RWPE2 (cell line): ENCODE results near the gene RGL1.

Experiments used
- ATAC-seq: fragments of 200-7000 bp; cut with Tn5 transposase; 3 replicates; pipeline ENCODE4 v1.9.1; 2021; ENCODE audit warnings: low read depth
- DNase-seq: peaks from one replicate; pipeline ENCODE4 v3.0.0-alpha.2; 2020; ENCODE audit warnings: low spot score
- H3K27ac ChIP-seq: fragments of 450-650 bp; 2 replicates; pipeline ENCODE4 v1.5.1; 2017; ENCODE audit warnings: mild to moderate bottlenecking; ENCODE audit not compliant: poor library complexity, severe bottlenecking
- H3K27me3 ChIP-seq: fragments of 250-450 bp; sonication (Bioruptor Pico); 2 replicates; pipeline ENCODE4 v1.5.1; 2021; ENCODE audit warnings: mild to moderate bottlenecking, moderate library complexity; ENCODE audit not compliant: insufficient read depth, poor library complexity, severe bottlenecking
- H3K36me3 ChIP-seq: fragments of 250-450 bp; sonication (Bioruptor Pico); 2 replicates; pipeline ENCODE4 v1.5.1; 2020; ENCODE audit warnings: low read depth, mild to moderate bottlenecking, moderate library complexity
- H3K4me1 ChIP-seq: fragments of 250-450 bp; sonication (Bioruptor Pico); 2 replicates; pipeline ENCODE4 v1.5.1; 2021; ENCODE audit warnings: mild to moderate bottlenecking, moderate library complexity; ENCODE audit not compliant: insufficient read depth, poor library complexity, severe bottlenecking
- H3K4me3 ChIP-seq: fragments of 250-450 bp; sonication (Bioruptor Pico); 2 replicates; pipeline ENCODE4 v1.5.1; 2021; ENCODE audit warnings: mild to moderate bottlenecking, moderate library complexity; ENCODE audit not compliant: severe bottlenecking
- H3K9me3 ChIP-seq: fragments of 250-450 bp; sonication (Bioruptor Pico); 2 replicates; pipeline ENCODE4 v1.5.1; 2021; ENCODE audit warnings: mild to moderate bottlenecking, moderate library complexity; ENCODE audit not compliant: severe bottlenecking
- TF ChIP-seq, protein P1 (sequence below): fragments of 450-650 bp; IDR thresholded peaks from one replicate; pipeline ENCODE4 v1.5.1; 2017; ENCODE audit warnings: mild to moderate bottlenecking, moderate library complexity; ENCODE audit not compliant: poor library complexity, severe bottlenecking

The RGL1 gene

DNA sequence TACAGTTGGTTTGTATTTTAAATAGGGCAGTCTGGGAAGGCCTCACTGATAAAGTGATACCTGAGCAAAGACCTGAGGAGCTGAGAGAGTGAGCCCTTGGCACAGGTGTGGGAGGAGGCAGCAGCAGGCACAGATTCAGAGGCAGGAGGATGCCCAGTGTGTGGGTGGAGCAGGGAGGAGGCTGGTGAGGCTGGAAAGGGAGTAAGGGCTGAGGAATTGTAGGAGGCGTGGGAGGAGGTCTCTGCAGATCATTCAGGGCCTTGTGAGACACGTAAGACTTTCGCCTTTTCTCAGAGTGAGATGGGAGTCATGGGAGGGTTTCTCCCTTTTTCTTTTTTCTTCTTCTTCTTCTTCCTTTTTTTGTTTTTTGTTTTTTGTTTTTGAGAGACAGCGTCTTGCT lies 58.0 kb downstream of the RGL1 start:
- H3K9me3 ChIP-seq: no peaks in the 10 kb centered on the region

DNA sequence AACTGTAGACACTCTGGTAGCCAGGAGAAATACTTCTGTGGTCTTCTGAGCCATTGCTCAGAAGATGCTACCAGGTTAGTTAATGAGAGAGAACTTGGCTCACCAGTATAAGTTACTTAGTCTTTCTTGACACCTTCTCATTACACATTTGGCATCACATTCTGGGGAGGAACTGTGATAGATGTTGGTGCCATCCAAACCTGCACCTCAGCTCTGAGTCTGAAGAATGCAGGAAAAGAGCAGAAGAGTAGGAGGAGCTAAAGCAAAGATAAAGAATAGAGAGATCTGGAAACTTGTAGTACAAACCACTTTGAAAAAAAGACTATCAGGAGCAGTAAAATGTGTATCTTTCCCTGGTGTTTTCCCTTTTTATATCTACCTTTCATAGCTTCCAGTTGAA lies 58.9 kb downstream of the RGL1 start:
- ATAC-seq (no peak), DNase-seq (no peak)
- Histone ChIP-seq H3K4me1 (no peaks in the 10 kb centered on the region), H3K9me3 (no peaks in the 10 kb centered on the region), H3K4me3 (no peak overlapping the region), H3K27me3 (no peaks in the 10 kb centered on the region), H3K36me3 (no peaks in the 10 kb centered on the region), H3K27ac (no peak overlapping the region)
- TF ChIP-seq, protein P1, sequence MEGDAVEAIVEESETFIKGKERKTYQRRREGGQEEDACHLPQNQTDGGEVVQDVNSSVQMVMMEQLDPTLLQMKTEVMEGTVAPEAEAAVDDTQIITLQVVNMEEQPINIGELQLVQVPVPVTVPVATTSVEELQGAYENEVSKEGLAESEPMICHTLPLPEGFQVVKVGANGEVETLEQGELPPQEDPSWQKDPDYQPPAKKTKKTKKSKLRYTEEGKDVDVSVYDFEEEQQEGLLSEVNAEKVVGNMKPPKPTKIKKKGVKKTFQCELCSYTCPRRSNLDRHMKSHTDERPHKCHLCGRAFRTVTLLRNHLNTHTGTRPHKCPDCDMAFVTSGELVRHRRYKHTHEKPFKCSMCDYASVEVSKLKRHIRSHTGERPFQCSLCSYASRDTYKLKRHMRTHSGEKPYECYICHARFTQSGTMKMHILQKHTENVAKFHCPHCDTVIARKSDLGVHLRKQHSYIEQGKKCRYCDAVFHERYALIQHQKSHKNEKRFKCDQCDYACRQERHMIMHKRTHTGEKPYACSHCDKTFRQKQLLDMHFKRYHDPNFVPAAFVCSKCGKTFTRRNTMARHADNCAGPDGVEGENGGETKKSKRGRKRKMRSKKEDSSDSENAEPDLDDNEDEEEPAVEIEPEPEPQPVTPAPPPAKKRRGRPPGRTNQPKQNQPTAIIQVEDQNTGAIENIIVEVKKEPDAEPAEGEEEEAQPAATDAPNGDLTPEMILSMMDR: no peak

More for the DNA sequence above, 58.0 kb downstream of the RGL1 start:
- ATAC-seq: no peak
- TF ChIP-seq, protein P1: no peak
- H3K4me1 ChIP-seq: no peaks in the 10 kb centered on the region
- no peaks in the 10 kb centered on the region for H3K36me3 ChIP-seq
- no peak for DNase-seq
- no peak overlapping the region for H3K4me3 ChIP-seq
- H3K27me3 ChIP-seq: no peaks in the 10 kb centered on the region
- H3K27ac ChIP-seq: no peak overlapping the region

DNA sequence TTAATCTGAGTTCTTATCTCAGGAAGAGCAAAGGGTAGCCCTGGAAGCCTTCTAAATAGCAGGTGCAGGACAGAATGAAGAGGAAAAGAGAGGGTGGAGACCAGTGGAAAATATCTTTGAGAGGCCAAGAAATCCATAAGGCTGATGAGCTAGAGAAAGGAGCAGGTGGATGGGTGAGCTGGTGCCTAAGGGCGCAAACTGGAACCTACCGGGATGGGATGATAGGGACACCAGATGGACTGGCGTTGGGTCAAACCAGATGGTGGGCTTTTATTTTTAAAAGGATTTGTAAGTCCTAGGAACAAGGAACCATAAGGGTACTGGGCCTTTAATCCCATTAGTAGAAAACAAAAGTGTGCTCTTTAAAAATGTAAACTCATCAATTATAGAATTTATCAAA lies 59.7 kb downstream of the RGL1 start:
- H3K36me3 ChIP-seq: no peaks in the 10 kb centered on the region
- no peaks in the 10 kb centered on the region for H3K4me1 ChIP-seq
- H3K4me3 ChIP-seq: no peak overlapping the region
- TF ChIP-seq, protein P1: no peak
- no peaks in the 10 kb centered on the region for H3K9me3 ChIP-seq
- H3K27me3 ChIP-seq: no peaks in the 10 kb centered on the region
- DNase-seq (no peak), ATAC-seq (no peak)
- no peak overlapping the region for H3K27ac ChIP-seq

DNA sequence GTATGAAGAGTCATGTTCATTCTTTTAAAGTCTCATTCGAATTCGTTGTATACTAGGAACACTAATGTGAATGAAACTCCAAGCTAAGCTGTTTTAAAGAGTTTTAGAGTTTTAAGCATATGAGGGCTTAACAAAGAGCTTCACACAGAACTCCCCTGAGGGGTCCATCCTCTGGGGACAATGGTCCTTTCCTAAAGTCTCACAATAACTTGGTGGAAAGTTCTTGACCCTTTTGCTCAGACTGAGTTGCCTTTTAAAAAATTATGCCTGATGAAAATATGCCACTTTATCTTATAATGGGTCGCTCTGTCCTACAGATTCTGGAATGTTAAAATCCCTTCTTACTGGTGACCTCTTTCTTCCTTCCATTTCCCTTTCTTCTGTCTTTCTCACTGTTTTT lies 64.3 kb downstream of the RGL1 start:
- H3K27me3 ChIP-seq: no peaks in the 10 kb centered on the region
- DNase-seq (no peak), ATAC-seq (no peak)
- TF ChIP-seq, protein P1: no peak
- no peaks in the 10 kb centered on the region for H3K36me3 ChIP-seq
- peaks cover 4% of the 10 kb centered on the region for H3K4me1 ChIP-seq
- H3K4me3 ChIP-seq: no peak overlapping the region
- H3K9me3 ChIP-seq: no peaks in the 10 kb centered on the region
- H3K27ac ChIP-seq: no peak overlapping the region

DNA sequence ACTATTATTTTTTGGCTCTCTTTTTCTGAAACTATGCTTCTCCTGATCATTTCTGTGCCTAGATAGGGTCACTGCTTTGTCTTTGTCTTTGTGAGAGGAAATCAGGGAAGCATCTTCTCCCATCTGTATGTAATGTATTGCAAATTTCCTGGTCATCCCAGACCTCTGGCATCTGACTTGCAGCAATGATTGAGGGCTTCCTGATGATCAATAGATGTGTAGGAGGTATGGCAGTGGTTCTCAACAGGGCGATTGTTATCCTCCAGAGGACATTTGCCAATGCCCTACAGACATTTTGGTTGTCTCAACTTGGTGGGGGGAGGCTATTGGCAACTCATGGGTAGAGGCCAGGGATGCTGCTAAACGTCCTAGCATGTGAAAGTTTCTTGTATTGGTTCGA lies 64.7 kb downstream of the RGL1 start:
- Histone ChIP-seq H3K4me3 (no peak overlapping the region), H3K4me1 (peaks cover 4% of the 10 kb centered on the region), H3K27ac (no peak overlapping the region), H3K9me3 (no peaks in the 10 kb centered on the region), H3K36me3 (no peaks in the 10 kb centered on the region), H3K27me3 (no peaks in the 10 kb centered on the region)
- no peak for ATAC-seq
- no peak for DNase-seq
- TF ChIP-seq, protein P1: no peak
